Nephron (organoid): ENCODE data around the gene SYT7.

Source experiments
- H3K27ac Mint-ChIP-seq, 3 experiments: 2 replicates each; pipeline ENCODE4 v1.8.0; 2020; ENCODE audit warnings: mixed read lengths in 3 of 3, mild to moderate bottlenecking in 2 of 3, moderate library complexity in 1 of 3
- H3K27me3 Mint-ChIP-seq: 2 replicates; pipeline ENCODE4 v1.8.0; 2021; ENCODE audit warnings: low read depth, mild to moderate bottlenecking, moderate library complexity, mixed read lengths
- H3K36me3 Mint-ChIP-seq: 2 replicates; pipeline ENCODE4 v1.8.0; 2020; ENCODE audit warnings: low read depth, mixed read lengths
- H3K4me1 Mint-ChIP-seq: 2 replicates; pipeline ENCODE4 v1.8.0; 2020; ENCODE audit warnings: mixed read lengths
- H3K4me3 Mint-ChIP-seq, 3 experiments: 2 replicates each; pipeline ENCODE4 v1.8.0; 2020; ENCODE audit warnings: mild to moderate bottlenecking in 3 of 3, mixed read lengths in 3 of 3, moderate library complexity in 2 of 3
- H3K9me3 Mint-ChIP-seq: 2 replicates; pipeline ENCODE4 v1.8.0; 2020; ENCODE audit warnings: mixed read lengths
- CTCF ChIP-seq, 3 experiments: fragments of 200-600 bp; sonication (generic); IDR thresholded peaks; one replicate each; pipeline ENCODE4 v1.5.0; 2021; ENCODE audit warnings: antibody characterized with exemption in 3 of 3; ENCODE audit not compliant: unreplicated experiment in 3 of 3

SYT7 gene

DNA sequence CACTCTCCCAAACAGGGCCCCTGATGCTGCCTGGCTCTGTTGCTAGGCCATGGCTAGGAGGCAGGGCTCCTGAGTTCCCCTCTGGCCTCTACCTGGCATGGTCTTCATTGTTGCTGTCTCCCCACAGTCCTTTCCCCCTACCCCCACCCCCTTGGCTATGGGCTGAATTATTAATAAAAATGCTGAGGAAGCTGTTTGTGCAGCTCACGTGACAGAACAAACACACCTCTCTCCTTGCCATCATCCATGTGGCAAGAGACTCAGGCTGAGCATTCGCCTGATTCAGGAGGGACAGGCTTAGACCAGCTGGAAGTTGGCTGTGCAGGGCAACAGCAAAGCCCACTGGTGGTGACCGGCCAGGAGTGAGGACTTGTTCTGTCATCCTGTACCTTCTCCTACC is 4.2 kb upstream of the SYT7 start:
- Mint-ChIP-seq H3K4me1 (peaks cover 25% of the 10 kb centered on the region), H3K27me3 (peaks cover 45% of the 10 kb centered on the region), H3K4me3 (peak overlapping the region in 1 of 3 experiments; percentile 2), H3K9me3 (no peaks in the 10 kb centered on the region), H3K27ac (peak overlapping the region in 1 of 3 experiments; percentile 16), H3K36me3 (no peaks in the 10 kb centered on the region)
- TF ChIP-seq CTCF (IDR thresholded peaks at IDR 0.05; ENCODE audit: unreplicated experiment in 3 of 3): no peak

DNA sequence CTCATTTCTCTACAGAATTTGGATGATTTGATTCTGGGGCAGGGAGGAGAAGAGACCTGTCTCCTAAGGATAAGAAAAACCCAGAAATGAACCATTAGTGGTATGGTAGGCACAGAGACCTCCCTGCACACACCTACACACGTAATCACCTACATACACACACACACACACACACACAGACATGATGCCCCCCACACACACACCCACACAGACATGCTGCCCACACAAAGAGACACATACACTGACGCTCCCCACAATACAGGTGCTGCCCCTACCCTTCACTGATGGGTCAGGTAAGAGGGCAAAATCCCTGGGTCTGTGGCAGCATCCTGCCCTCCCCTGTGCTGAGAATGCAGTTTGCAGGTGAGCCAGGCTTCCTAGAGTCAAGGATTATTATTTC is 1.1 kb upstream of the SYT7 start:
- H3K27ac Mint-ChIP-seq: no peak overlapping the region
- peaks cover 68% of the 10 kb centered on the region for H3K27me3 Mint-ChIP-seq
- no peaks in the 10 kb centered on the region for H3K9me3 Mint-ChIP-seq
- peaks cover 10% of the 10 kb centered on the region for H3K4me1 Mint-ChIP-seq
- peak overlapping the region; percentile 79 to 84 (median 81) for H3K4me3 Mint-ChIP-seq
- H3K36me3 Mint-ChIP-seq: no peaks in the 10 kb centered on the region
- no peak for TF ChIP-seq CTCF (IDR thresholded peaks at IDR 0.05; ENCODE audit: unreplicated experiment in 3 of 3)

GRCh38 chr11:61580271-61580888 is 496 bp downstream of the SYT7 start:
- no peaks in the 10 kb centered on the region for H3K9me3 Mint-ChIP-seq
- H3K4me3 Mint-ChIP-seq: peak overlapping the region; percentile 77 to 79 (median 79)
- no peak for TF ChIP-seq CTCF (IDR thresholded peaks at IDR 0.05; ENCODE audit: unreplicated experiment in 3 of 3)

DNA sequence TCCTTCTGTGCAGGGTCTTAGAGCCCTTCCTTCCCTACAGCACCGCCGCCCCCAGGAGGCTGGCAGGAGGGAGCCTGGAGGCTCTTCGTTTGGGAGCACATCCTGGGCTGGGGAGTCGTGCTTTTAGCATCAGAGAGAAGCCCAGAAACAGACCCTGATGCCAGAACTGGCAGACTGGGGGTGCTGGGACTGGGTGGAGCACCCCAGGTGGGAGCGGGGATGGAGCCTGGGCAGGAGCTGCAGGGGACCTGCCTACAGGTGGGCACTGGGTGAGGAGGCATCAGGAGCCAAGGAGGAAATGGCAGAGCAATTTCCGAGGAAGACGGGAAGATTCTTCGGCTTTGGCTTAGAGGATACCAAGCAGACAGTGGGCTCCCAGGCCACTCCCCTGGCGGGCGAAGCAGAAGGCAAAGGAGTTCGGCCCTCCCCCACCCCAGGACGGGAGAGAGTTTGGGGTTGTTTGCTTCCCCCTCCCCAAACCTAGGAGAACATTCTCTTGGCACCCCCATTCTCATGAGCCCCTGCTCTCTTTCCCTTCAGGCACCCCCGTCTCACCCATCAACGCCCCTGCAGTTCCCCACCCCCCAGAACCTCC is 1.1 kb downstream of the SYT7 start:
- TF ChIP-seq CTCF (IDR thresholded peaks at IDR 0.05; ENCODE audit: unreplicated experiment in 3 of 3): no peak
- Mint-ChIP-seq H3K4me1 (peaks cover 4% of the 10 kb centered on the region), H3K36me3 (no peaks in the 10 kb centered on the region), H3K27ac (no peak overlapping the region), H3K9me3 (no peaks in the 10 kb centered on the region), H3K27me3 (peaks cover 65% of the 10 kb centered on the region), H3K4me3 (peak overlapping the region; percentile 77 to 79 (median 79))

More at GRCh38 chr11:61580271-61580888, 496 bp downstream of the SYT7 start:
- H3K27me3 Mint-ChIP-seq: peaks cover 60% of the 10 kb centered on the region
- peaks cover 7% of the 10 kb centered on the region for H3K4me1 Mint-ChIP-seq
- no peaks in the 10 kb centered on the region for H3K36me3 Mint-ChIP-seq
- no peak overlapping the region for H3K27ac Mint-ChIP-seq

DNA sequence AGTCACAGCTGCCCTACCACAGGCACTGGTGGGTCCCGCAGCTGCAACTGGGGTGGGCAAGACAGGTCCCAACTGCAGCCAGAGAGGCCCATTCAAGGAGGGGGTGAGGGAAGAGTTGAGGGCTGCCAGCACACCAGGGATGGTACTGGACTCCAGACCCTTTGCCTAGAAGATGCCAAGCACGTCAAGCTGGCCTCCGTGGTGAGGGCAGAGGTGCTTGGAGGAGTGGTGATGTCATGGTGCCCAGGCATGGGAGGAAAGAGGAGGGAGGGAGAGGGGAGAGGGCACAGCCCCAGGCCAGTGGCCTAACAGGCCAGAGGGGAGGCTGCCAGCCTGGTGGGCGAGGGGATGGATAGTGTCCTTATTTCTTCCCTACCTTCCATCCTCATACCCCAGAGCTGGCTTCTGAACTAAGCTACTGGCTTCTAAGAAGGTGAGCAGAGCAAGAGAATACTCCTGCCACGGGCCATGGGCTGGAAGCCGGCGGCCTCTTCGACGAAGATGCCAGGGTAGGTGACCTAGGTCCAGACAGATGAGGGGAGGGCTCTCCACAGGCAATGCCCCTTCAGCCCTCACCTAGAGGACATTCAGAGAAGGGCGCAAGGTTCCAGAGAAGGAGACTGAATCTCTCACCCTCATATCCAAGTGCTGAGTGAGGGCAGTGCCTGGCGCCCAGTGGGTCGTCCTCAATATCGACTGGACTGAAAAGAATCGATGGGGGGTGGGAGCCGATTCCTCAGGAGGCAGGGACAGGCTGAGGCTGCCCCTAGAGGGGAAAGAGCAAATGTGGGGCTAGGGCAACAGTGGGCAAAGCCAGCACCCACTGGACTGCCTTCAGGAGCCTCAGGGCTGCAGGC is 1.8 kb downstream of the SYT7 start:
- Mint-ChIP-seq H3K36me3 (no peaks in the 10 kb centered on the region), H3K4me3 (peak overlapping the region; percentile 77 to 79 (median 79)), H3K27ac (no peak overlapping the region), H3K4me1 (peaks cover 4% of the 10 kb centered on the region), H3K9me3 (no peaks in the 10 kb centered on the region), H3K27me3 (peaks cover 69% of the 10 kb centered on the region)
- TF ChIP-seq CTCF (IDR thresholded peaks at IDR 0.05; ENCODE audit: unreplicated experiment in 3 of 3): no peak
